Fibroblast of mammary gland (primary cell): ENCODE measurements around the gene CSNK2A1.

Experiments
- DNase-seq: peaks from one replicate; pipeline ENCODE4 v3.0.0-alpha.2; 2010; ENCODE audit warnings: low read depth
- H3K4me3 ChIP-seq: 2 replicates; pipeline ENCODE4 v1.5.1; 2011; ENCODE audit warnings: low read depth, mild to moderate bottlenecking, low read length, moderate library complexity; ENCODE audit not compliant: control insufficient read depth
- CTCF ChIP-seq: conservative IDR thresholded peaks from 2 replicates; pipeline ENCODE4 v1.5.1; 2011; ENCODE audit warnings: low read depth, low read length, inconsistent platforms; ENCODE audit not compliant: control insufficient read depth, insufficient read depth

The CSNK2A1 gene

GRCh38 chr20:528923-529604 is 14.5 kb downstream of the CSNK2A1 start:
- peak; percentile 94 for DNase-seq
- TF ChIP-seq CTCF, result no peak
- H3K4me3 ChIP-seq, result no peak overlapping the region

GRCh38 chr20:527571-527886 is 16.1 kb downstream of the CSNK2A1 start:
- no peak for TF ChIP-seq CTCF
- H3K4me3 ChIP-seq, result no peak overlapping the region

GRCh38 chr20:521860-522259 is 21.7 kb downstream of the CSNK2A1 start:
- no peak for TF ChIP-seq CTCF
- no peak for DNase-seq

More at GRCh38 chr20:527571-527886, 16.1 kb downstream of the CSNK2A1 start:
- no peak for DNase-seq

GRCh38 chr20:519999-520398 is 23.6 kb downstream of the CSNK2A1 start:
- no peak for TF ChIP-seq CTCF
- no peak for DNase-seq

More at GRCh38 chr20:521860-522259, 21.7 kb downstream of the CSNK2A1 start:
- no peak overlapping the region for H3K4me3 ChIP-seq

GRCh38 chr20:517221-517620 is 26.4 kb downstream of the CSNK2A1 start:
- DNase-seq, result no peak
- TF ChIP-seq CTCF, result no peak
- no peak overlapping the region for H3K4me3 ChIP-seq

More at GRCh38 chr20:519999-520398, 23.6 kb downstream of the CSNK2A1 start:
- no peak overlapping the region for H3K4me3 ChIP-seq

GRCh38 chr20:516799-517198 is 26.8 kb downstream of the CSNK2A1 start:
- DNase-seq, result no peak
- no peak for TF ChIP-seq CTCF
- no peak overlapping the region for H3K4me3 ChIP-seq

GRCh38 chr20:515696-516095 is 27.9 kb downstream of the CSNK2A1 start:
- TF ChIP-seq CTCF, result no peak
- no peak overlapping the region for H3K4me3 ChIP-seq
- no peak for DNase-seq
